Neural cell (in vitro differentiated cells): ENCODE measurements around the gene HSP90AA1.
"Not testable (repeated sequence)": the region's sequence is repeated elsewhere in the genome, so short reads cannot be mapped to it uniquely, and the experiment has no call there.

Source experiments
- EP300 ChIP-seq: fragments of 450-650 bp; conservative IDR thresholded peaks from 2 replicates; pipeline ENCODE4 v1.6.1; 2014; ENCODE audit warnings: antibody characterized with exemption, mild to moderate bottlenecking, moderate library complexity; ENCODE audit not compliant: poor library complexity, severe bottlenecking
- EZH2 ChIP-seq: fragments of 200-600, 300-800 bp; shearing (Covaris generic), sonication (generic); IDR thresholded peaks from 2 replicates; pipeline ENCODE4 v1.6.1; 2014; ENCODE audit warnings: antibody characterized with exemption, low read length, borderline replicate concordance, mild to moderate bottlenecking; ENCODE audit not compliant: insufficient read depth, poor library complexity, severe bottlenecking
- POLR2AphosphoS5 ChIP-seq: IDR thresholded peaks from 2 replicates; pipeline ENCODE4 v1.6.1; 2012
- RAD21 ChIP-seq: fragments of 450-650 bp; conservative IDR thresholded peaks from 2 replicates; pipeline ENCODE4 v1.6.1; 2014; ENCODE audit warnings: antibody characterized with exemption, mild to moderate bottlenecking, moderate library complexity
- SMC3 ChIP-seq: fragments of 450-650 bp; conservative IDR thresholded peaks from 2 replicates; pipeline ENCODE4 v1.6.1; 2014; ENCODE audit warnings: antibody characterized with exemption, mild to moderate bottlenecking, moderate library complexity; ENCODE audit not compliant: poor library complexity
- TF ChIP-seq, protein P1 (sequence below): fragments of 450-650 bp; IDR thresholded peaks from 2 replicates; pipeline ENCODE4 v1.5.1; 2014; ENCODE audit warnings: antibody characterized with exemption, mild to moderate bottlenecking, moderate library complexity; ENCODE audit not compliant: poor library complexity, severe bottlenecking
- TF ChIP-seq, protein P2 (sequence below): IDR thresholded peaks from 2 replicates; pipeline ENCODE4 v1.6.1; 2012; ENCODE audit warnings: borderline replicate concordance

DNA sequence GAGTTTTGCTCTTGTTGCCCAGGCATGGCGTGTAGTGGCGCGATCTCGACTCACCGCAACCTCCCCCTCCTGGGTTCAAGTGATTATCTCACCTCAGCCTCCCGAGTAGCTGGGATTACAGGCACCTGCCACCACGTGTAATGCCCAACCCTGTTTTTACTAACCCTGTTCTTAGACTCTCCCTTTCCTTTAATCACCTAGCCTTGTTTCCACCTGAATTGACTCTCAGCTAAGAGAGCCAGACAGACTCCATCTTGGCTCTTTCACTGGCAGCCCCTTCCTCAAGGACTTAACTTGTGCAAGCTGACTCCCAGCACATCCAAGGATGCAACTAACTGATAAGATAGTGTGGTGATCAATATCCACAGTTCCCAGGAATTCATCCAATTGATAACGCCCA is 22.3 kb downstream of the HSP90AA1 start:
- TF ChIP-seq, protein P1, sequence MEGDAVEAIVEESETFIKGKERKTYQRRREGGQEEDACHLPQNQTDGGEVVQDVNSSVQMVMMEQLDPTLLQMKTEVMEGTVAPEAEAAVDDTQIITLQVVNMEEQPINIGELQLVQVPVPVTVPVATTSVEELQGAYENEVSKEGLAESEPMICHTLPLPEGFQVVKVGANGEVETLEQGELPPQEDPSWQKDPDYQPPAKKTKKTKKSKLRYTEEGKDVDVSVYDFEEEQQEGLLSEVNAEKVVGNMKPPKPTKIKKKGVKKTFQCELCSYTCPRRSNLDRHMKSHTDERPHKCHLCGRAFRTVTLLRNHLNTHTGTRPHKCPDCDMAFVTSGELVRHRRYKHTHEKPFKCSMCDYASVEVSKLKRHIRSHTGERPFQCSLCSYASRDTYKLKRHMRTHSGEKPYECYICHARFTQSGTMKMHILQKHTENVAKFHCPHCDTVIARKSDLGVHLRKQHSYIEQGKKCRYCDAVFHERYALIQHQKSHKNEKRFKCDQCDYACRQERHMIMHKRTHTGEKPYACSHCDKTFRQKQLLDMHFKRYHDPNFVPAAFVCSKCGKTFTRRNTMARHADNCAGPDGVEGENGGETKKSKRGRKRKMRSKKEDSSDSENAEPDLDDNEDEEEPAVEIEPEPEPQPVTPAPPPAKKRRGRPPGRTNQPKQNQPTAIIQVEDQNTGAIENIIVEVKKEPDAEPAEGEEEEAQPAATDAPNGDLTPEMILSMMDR = not testable (repeated sequence)
- TF ChIP-seq, protein P2, sequence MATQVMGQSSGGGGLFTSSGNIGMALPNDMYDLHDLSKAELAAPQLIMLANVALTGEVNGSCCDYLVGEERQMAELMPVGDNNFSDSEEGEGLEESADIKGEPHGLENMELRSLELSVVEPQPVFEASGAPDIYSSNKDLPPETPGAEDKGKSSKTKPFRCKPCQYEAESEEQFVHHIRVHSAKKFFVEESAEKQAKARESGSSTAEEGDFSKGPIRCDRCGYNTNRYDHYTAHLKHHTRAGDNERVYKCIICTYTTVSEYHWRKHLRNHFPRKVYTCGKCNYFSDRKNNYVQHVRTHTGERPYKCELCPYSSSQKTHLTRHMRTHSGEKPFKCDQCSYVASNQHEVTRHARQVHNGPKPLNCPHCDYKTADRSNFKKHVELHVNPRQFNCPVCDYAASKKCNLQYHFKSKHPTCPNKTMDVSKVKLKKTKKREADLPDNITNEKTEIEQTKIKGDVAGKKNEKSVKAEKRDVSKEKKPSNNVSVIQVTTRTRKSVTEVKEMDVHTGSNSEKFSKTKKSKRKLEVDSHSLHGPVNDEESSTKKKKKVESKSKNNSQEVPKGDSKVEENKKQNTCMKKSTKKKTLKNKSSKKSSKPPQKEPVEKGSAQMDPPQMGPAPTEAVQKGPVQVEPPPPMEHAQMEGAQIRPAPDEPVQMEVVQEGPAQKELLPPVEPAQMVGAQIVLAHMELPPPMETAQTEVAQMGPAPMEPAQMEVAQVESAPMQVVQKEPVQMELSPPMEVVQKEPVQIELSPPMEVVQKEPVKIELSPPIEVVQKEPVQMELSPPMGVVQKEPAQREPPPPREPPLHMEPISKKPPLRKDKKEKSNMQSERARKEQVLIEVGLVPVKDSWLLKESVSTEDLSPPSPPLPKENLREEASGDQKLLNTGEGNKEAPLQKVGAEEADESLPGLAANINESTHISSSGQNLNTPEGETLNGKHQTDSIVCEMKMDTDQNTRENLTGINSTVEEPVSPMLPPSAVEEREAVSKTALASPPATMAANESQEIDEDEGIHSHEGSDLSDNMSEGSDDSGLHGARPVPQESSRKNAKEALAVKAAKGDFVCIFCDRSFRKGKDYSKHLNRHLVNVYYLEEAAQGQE = not testable (repeated sequence)
- not testable (repeated sequence) for TF ChIP-seq POLR2AphosphoS5, SMC3, EP300, EZH2, RAD21
